Fibroblast of the conjunctiva (primary cell): ENCODE results near the gene BET1L.
"Not testable (repeated sequence)": the region's sequence is repeated elsewhere in the genome, so short reads cannot be mapped to it uniquely, and the experiment has no call there.

ENCODE experiments used
- DNase-seq: peaks from one replicate; pipeline ENCODE4 v3.0.0-alpha.2; 2010; ENCODE audit warnings: low read depth

BET1L gene, protein sequence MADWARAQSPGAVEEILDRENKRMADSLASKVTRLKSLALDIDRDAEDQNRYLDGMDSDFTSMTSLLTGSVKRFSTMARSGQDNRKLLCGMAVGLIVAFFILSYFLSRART

GRCh38 chr11:207208-207862, at the start of gene BET1L, which contains the start of gene RIC8A:
Gene BET1L (minus strand): TSS chr11:207399. CDS start chr11:207321, 78 bp downstream.
Gene RIC8A (plus strand): TSS chr11:207708. CDS start chr11:208855, 1,147 bp downstream.
- peak; percentile 98 for DNase-seq

- DNase-seq: no peak
These were observed 48.6 kb upstream of the BET1L start for GRCh38 chr11:255816-256215.

GRCh38 chr11:255176-255575, 48.0 kb upstream of the BET1L start:
- DNase-seq: no peak

DNA sequence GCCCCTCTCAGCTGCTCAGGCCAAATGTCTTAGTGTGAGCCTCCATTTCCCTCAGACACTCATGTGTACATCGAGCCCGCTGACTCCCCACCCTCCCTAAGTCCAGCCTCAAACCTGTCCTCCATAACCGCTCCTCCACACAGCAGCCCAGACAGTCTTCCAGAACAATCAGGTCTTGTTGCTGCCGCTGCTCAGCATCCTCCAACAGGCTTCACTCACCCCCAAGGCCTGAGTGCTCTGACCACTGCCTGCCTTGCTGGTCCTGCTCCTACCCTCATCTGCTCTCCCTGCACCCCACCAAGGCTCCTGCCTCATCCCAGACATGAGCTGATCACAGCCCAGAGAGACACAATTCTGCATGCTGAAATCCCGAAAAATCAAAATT, 46.7 kb upstream of the BET1L start:
- no peak for DNase-seq

DNA sequence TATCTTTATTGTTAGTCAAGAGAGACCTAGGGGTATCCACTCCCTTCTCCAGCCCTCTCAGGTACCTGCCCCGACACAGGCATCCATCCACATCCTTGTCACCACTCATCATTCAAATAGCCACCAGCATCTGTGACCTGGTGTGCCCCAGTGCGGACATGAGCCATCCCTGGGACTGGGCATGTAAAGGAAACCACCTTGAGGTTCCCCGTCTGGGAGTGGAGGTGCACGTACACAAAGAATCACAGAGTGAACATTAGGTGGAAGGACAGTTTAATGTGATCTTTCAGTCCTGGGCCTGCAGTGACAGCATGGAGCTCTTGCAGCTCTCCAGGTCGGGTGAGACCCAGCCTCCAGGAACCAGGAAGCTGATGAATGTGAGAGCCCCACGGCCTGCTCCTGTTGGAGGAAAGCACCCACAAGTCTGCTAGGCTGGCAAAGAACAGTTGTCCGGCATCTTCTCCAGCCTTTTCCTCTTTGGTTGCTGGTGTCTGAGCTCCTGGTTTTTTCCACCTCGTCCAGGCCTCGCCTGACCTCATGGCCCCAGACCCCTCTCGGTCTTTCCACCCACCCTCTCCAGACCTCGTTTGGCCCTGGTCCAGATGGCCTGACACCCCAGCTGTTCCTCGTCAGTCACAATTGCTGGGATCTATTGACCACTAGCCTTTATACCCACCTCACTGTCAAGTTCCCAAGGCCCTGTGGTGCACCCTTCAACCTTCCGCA, 46.1 kb upstream of the BET1L start:
- no peak for DNase-seq

DNA sequence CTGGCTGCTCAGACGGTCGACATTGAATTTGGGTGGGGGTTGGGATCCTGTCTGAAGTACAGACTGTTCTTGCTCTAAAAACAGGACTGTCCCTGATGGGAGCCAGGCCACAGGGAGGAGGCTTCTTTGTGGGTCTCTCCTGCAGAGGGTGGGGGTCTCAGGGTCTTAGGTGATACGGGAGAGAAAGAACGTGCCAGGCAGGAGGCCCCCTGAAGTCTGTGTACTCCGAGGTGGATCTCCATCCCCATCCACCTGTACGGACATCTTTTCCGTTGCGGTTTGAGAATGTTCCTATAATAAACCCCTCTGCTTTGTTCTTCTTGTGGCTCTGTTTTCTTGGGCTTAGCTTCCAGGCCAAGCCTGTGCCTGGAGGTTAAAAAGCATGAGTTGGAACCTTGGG, 45.5 kb upstream of the BET1L start:
- no peak for DNase-seq

GRCh38 chr11:251550-251949, 44.4 kb upstream of the BET1L start:
- no peak for DNase-seq

- DNase-seq: peak; percentile 27
These were observed 43.6 kb upstream of the BET1L start for GRCh38 chr11:250740-251299.

DNA sequence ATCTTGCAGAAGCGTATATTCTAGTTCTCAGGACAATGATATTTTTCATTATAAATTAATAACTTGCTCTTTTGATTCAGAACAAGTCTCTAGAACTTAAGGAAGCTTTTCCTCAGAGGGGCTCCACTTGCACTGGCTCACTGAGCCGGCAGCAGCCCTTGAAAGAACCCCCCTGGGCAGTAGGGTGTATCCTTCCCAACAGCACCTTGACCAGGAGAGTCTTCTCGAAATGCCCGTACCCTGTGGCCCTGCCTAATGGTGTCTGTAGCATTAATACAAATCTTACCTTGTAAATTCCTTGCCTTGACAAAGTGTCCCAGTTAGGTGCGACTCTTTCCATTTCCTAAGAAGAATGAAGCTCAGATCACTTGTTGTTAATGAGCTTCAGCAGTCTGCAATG, 43.1 kb upstream of the BET1L start:
- DNase-seq: no peak

GRCh38 chr11:249062-249461, 41.9 kb upstream of the BET1L start:
- no peak for DNase-seq

GRCh38 chr11:244376-244775, 37.2 kb upstream of the BET1L start:
- DNase-seq: no peak

GRCh38 chr11:241634-242033, 34.4 kb upstream of the BET1L start:
- DNase-seq: no peak

DNA sequence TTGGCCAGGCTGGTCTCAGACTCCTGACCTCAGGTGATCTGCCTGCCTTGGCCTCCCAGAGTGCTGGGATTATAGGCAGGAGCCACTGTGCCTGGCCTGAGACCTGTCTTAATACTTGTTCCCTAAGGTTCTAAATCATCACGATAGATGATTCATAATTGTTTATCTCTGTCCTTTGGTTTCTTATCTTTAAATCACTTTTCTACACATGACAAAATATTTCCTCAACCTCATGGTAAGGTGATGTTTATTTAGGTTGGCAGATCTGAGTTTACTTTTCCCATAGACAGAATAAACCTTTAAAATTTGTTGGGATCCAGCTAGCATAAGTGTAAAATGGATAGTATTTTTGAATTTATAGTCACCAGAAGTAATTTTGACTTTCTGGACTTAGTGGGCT, 33.1 kb upstream of the BET1L start:
- no peak for DNase-seq

DNA sequence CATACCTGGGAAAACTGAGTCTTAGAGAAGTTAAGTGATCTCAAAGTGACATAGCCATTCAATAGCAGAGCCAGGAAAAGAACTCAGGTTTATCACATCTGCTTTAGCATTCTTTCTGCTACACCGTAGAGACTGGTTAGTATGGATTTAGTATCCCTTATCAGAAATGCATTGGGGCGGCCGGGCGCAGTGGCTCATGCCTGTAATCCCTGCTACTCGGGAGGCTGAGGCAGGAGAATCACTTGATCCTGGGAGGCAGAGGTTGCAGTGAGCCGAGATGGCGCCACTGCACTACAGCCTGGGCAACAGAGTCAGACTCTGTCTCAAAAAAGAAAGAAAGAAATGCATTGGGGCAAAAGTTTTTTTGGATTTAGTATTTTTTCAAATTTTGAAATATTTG, 31.1 kb upstream of the BET1L start:
- DNase-seq: not testable (repeated sequence)

GRCh38 chr11:236774-237767, 29.9 kb upstream of the BET1L start, which contains the start of gene PSMD13:
Gene PSMD13 (plus strand): TSS chr11:236976. CDS start chr11:237050, 74 bp downstream.
- DNase-seq: peak; percentile 61

GRCh38 chr11:235997-236773, 29.0 kb upstream of the BET1L start, which contains the start of gene SIRT3:
Gene SIRT3 (minus strand): TSS chr11:236342. CDS start chr11:236328, 14 bp downstream.
- peak; percentile 48 for DNase-seq

- no peak for DNase-seq
These were observed 28.4 kb upstream of the BET1L start for GRCh38 chr11:235609-235996.

DNA sequence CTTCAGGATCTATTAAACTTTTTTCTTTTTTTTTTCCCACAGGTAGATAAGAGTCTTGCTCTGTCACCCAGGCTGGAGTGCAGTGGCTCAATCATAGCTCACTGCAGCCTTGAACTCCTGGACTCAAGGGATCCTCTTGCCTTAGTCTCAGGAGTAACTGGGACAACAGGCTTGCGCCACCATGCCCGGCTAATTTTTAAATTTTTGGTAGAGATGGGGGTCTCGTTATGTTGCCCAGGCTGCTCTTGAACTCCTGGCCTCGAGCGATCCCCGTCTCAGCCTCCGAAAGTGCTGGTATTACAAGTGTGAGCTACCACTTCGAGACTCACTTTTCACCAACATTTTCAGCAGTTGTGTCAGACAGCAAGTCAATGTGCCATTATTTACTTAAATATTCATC, 28.0 kb upstream of the BET1L start:
- DNase-seq: no peak

GRCh38 chr11:232783-233565, 25.8 kb upstream of the BET1L start:
- DNase-seq: no peak

GRCh38 chr11:230431-230830, 23.2 kb upstream of the BET1L start:
- DNase-seq: no peak
